A549 (cell line): ENCODE measurements around the gene INSYN2B. TPM values are rescaled to one million over a fixed set of nuclear protein-coding genes. Genes with fewer than 3 reads are reported as not detected.

Experiments
- ATAC-seq, 2 experiments: fragments of 200-7000 bp in 1 of 2; fragments of >200 bp in 1 of 2; cut with Nextera tagmentation in 1 of 2; cut with Tn5 transposase in 1 of 2; 3 replicates each; pipeline versions ENCODE4 v1.8.0 to v1.9.1; 2018 to 2020; ENCODE audit warnings: mild to moderate bottlenecking in 1 of 2, moderate library complexity in 1 of 2
- CTCF ChIA-PET: fragments of 300-600 bp; sonication (Branson Sonifier 250); formaldehyde crosslinking; extraction: SDS; loops from one replicate; lab custom pipeline; 2021; ENCODE audit warnings: antibody characterized with exemption, inconsistent platforms; lab: Yijun Ruan, JAX
- POLR2A ChIA-PET: fragments of 350-600 bp; formaldehyde crosslinking; extraction: SDS; loops from one replicate; lab custom pipeline; 2021; ENCODE audit warnings: antibody characterized with exemption, inconsistent platforms; lab: Yijun Ruan, JAX
- DNase-seq, 2 experiments: peaks; one replicate each; pipeline versions ENCODE4 v3.0.0 to v3.0.0-alpha.2; 2011 to 2016; ENCODE audit warnings: low read depth in 1 of 2, low spot score in 1 of 2
- FAIRE-seq: peaks from 2 replicates; lab custom pipeline; 2011; peaks lifted over from hg19 to GRCh38; lab: Jason Lieb, UNC
- H3K27ac ChIP-seq, 2 experiments: fragments of >200 bp; sonication (Bioruptor Twin); formaldehyde crosslinking; 3 replicates each; pipeline ENCODE4 v1.5.1; 2016 to 2017
- H3K4me1 ChIP-seq: fragments of >200 bp; sonication (Bioruptor Twin); formaldehyde crosslinking; 3 replicates; pipeline ENCODE4 v1.6.1; 2016
- H3K4me2 ChIP-seq: fragments of >200 bp; sonication (Bioruptor Twin); formaldehyde crosslinking; 3 replicates; pipeline ENCODE4 v1.6.1; 2016
- H3K4me3 ChIP-seq: fragments of >200 bp; sonication (Bioruptor Twin); formaldehyde crosslinking; 3 replicates; pipeline ENCODE4 v1.5.1; 2016
- H3K9me3 ChIP-seq: fragments of >200 bp; sonication (Bioruptor Twin); formaldehyde crosslinking; 3 replicates; pipeline ENCODE4 v1.6.1; 2016
- BCL3 ChIP-seq: fragments of >200 bp; sonication (Bioruptor Twin); formaldehyde crosslinking; IDR thresholded peaks from 3 replicates; pipeline ENCODE4 v1.6.1; 2016
- BHLHE40 ChIP-seq: IDR thresholded peaks from 2 replicates; pipeline ENCODE4 v1.6.1; 2012; ENCODE audit warnings: low read depth, low read length, inconsistent platforms
- CBX2 ChIP-seq: fragments of 200-600 bp; sonication (generic); IDR thresholded peaks from 2 replicates; pipeline ENCODE4 v1.6.1; 2016; ENCODE audit warnings: low read depth, mild to moderate bottlenecking, borderline replicate concordance
- CBX8 ChIP-seq: fragments of 200-600 bp; sonication (generic); IDR thresholded peaks from 2 replicates; pipeline ENCODE4 v1.6.1; 2016
- EHF ChIP-seq: fragments of 250-450 bp; sonication (Bioruptor Pico); IDR thresholded peaks from 2 replicates; pipeline ENCODE4 v1.5.0; 2020; ENCODE audit warnings: mild to moderate bottlenecking
- EHMT2 ChIP-seq: fragments of 200-600 bp; sonication (generic); IDR thresholded peaks from 2 replicates; pipeline ENCODE4 v1.6.1; 2016; ENCODE audit warnings: antibody characterized with exemption, low read depth, mild to moderate bottlenecking, moderate library complexity
- ELK1 ChIP-seq: fragments of 150-350 bp; IDR thresholded peaks from 2 replicates; pipeline ENCODE4 v1.6.1; 2014; ENCODE audit warnings: low read depth, mild to moderate bottlenecking, low read length
- EP300 ChIP-seq, 2 experiments: fragments of >200 bp; sonication (Bioruptor Twin); formaldehyde crosslinking; IDR thresholded peaks; 2 replicates in 1 of 2; 3 replicates in 1 of 2; pipeline ENCODE4 v1.6.1; 2016 to 2017
- FOSB ChIP-seq: fragments of 250-450 bp; sonication (Bioruptor Pico); IDR thresholded peaks from 2 replicates; pipeline ENCODE4 v1.5.0; 2020; ENCODE audit warnings: mild to moderate bottlenecking, moderate library complexity
- HDAC2 ChIP-seq: fragments of 200-600 bp; sonication (generic); IDR thresholded peaks from 2 replicates; pipeline ENCODE4 v1.6.1; 2016
- HEYL ChIP-seq: fragments of 250-450 bp; sonication (Bioruptor Pico); IDR thresholded peaks from 2 replicates; pipeline ENCODE4 v1.8.0; 2021; ENCODE audit warnings: mild to moderate bottlenecking, moderate library complexity
- HOXA7 ChIP-seq: fragments of 250-450 bp; sonication (Bioruptor Pico); IDR thresholded peaks from 2 replicates; pipeline ENCODE4 v1.5.0; 2020; ENCODE audit warnings: mild to moderate bottlenecking, moderate library complexity
- KDM5A ChIP-seq: fragments of 200-600 bp; sonication (generic); IDR thresholded peaks from 2 replicates; pipeline ENCODE4 v1.6.1; 2016; ENCODE audit warnings: antibody characterized with exemption, mild to moderate bottlenecking
- MAFK ChIP-seq: fragments of 450-650 bp; IDR thresholded peaks from 2 replicates; pipeline ENCODE4 v1.6.1; 2014; ENCODE audit not compliant: partially characterized antibody
- MAZ ChIP-seq: fragments of 150-350 bp; IDR thresholded peaks from 2 replicates; pipeline ENCODE4 v1.6.1; 2014; ENCODE audit warnings: antibody characterized with exemption, low read depth, low read length, borderline replicate concordance
- MYC ChIP-seq: IDR thresholded peaks from 2 replicates; pipeline ENCODE4 v1.6.1; 2012; ENCODE audit warnings: mild to moderate bottlenecking, inconsistent platforms, low read length, improper control_type of control experiment, borderline replicate concordance
- POLR2A ChIP-seq: IDR thresholded peaks from 2 replicates; pipeline ENCODE4 v1.6.1; 2012; ENCODE audit warnings: mild to moderate bottlenecking, low read length
- RFX5 ChIP-seq: fragments of 450-650 bp; IDR thresholded peaks from 2 replicates; pipeline ENCODE4 v1.7.1; 2014; ENCODE audit warnings: antibody characterized with exemption, mild to moderate bottlenecking, moderate library complexity
- SREBF2 ChIP-seq: fragments of 450-650 bp; IDR thresholded peaks from 2 replicates; pipeline ENCODE4 v1.6.1; 2014; ENCODE audit warnings: mild to moderate bottlenecking, moderate library complexity
- WGBS: methylation state at CpG from one replicate; pipeline ENCODE4 v1.1.6; 2017; ENCODE audit errors: missing lambda C conversion rate; 5-methylcytosine and 5-hydroxymethylcytosine counted together
- polyA plus RNA-seq, 4 experiments: library from polyadenylated mRNA; depleted of rRNA in 3 of 4; stranded (reverse); fragments of >200 nt; fragmentation: RNase III in 1 of 4; extraction: RNeasy Plus Mini Kit Qiagen cat#74134 plus additional on column Dnase treatment in 1 of 4; gene quantifications; 2 replicates in 3 of 4; 3 replicates in 1 of 4; pipeline ENCODE4 v1.2.3, GENCODE V29; 2011 to 2017
- TF ChIP-seq, protein P1 (sequence below): fragments of 250-450 bp; sonication (Bioruptor Pico); IDR thresholded peaks from 2 replicates; pipeline ENCODE4 v1.5.0; 2020; ENCODE audit warnings: low read depth, mild to moderate bottlenecking, moderate library complexity
- TF ChIP-seq, protein P2 (sequence below): fragments of 200-600 bp; sonication (generic); IDR thresholded peaks from 2 replicates; pipeline ENCODE4 v1.6.1; 2016; ENCODE audit warnings: antibody characterized with exemption, mild to moderate bottlenecking, moderate library complexity

The INSYN2B gene
- polyA plus RNA-seq, 2 of the 4 experiments (the other 2 are of a cell fraction), result 0.26 to 0.46 TPM

DNA sequence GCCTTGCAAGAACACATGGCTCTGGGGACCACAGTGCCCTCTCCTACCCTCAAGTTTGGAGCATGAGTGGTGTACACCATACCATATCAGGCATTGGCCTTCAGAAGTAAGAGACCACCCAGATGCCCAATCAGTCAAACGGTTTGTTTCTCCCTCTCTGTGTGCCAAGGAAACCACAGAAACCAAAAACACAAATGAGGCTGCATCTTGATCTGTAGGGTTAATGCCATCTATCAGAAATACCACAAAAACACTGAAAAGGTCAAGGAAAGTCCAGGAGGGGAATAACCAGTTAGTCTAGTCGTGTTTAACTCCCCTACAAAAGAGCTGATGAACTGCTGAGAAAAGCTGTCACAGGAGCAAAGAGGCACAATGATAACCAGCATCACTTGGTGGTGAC, 78.4 kb downstream of the INSYN2B start:
- no peak for FAIRE-seq
- 10% methylated on average over 2 of the region's 2 CpGs for WGBS
- H3K4me2 ChIP-seq, result no peak overlapping the region

DNA sequence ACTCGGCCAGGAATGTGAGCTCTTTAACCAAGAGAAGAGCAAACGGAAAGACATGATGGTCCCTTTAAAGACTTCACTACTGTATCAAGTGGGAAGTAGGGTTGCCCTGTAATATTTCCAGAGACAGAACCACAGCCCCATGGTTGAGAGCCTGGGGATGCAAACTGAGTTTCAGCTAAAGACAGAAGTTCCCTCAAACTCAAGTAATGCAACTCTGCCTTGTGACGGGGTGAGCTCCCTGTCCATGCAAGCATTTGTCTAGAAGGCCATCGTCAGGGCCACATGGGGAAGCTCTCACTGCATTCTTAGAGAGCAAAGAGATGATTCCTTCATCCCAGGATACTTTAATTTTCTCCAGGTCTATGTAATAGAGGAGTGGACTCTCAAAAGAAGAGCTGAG, 82.8 kb downstream of the INSYN2B start:
- H3K4me1 ChIP-seq, result no peaks in the 10 kb centered on the region
- 77% methylated on average over 4 of the region's 4 CpGs for WGBS
- TF ChIP-seq EHF (CRISPR knock-in tag) (no peak), RFX5 (no peak), MYC (no peak), BHLHE40 (no peak)
- TF ChIP-seq, all 56 proteins: peak for 0
- ATAC-seq, result no peak
- no peaks in the 10 kb centered on the region for H3K9me3 ChIP-seq
- H3K27ac ChIP-seq, result no peak overlapping the region
- no peak overlapping the region for H3K4me2 ChIP-seq
- DNase-seq, result no peak
- no peak overlapping the region for H3K4me3 ChIP-seq
- ChIA-PET POLR2A (no interaction called here), CTCF (interaction anchor here (1.8 to 1.9 kb wide), 2 partner anchors 83 to 196 kb away, joined by 5 to 6 read pairs; partner anchors contain the start of gene INSYN2B)
- FAIRE-seq, result no peak

More for the DNA sequence above, 78.4 kb downstream of the INSYN2B start:
- POLR2A ChIA-PET, result no interaction called here
- DNase-seq (no peak), ATAC-seq (no peak)
- no peak for TF ChIP-seq BCL3
- no peak for TF ChIP-seq SREBF2
- Histone ChIP-seq H3K27ac (no peak overlapping the region), H3K9me3 (no peaks in the 10 kb centered on the region), H3K4me3 (no peak overlapping the region), H3K4me1 (no peaks in the 10 kb centered on the region)
- CTCF ChIA-PET, result interaction anchor here (1.8 kb wide), 1 partner anchor 79 kb away, joined by 6 read pairs; the partner anchor contains the start of gene INSYN2B

- 61% methylated on average over 6 of the region's 7 CpGs for WGBS
- no peak for ATAC-seq
- Histone ChIP-seq H3K27ac (no peak overlapping the region), H3K4me3 (no peak overlapping the region), H3K4me2 (no peak overlapping the region), H3K4me1 (no peaks in the 10 kb centered on the region), H3K9me3 (no peaks in the 10 kb centered on the region)
- no peak for FAIRE-seq
- no peak for TF ChIP-seq EHMT2
- no peak for TF ChIP-seq MAZ
- TF ChIP-seq FOSB (CRISPR knock-in tag), result no peak
- TF ChIP-seq CBX8, result no peak
- no peak for TF ChIP-seq EP300 (IDR thresholded peaks at IDR 0.05)
- no peak for TF ChIP-seq ELK1
- no peak for TF ChIP-seq POLR2A
- no peak for TF ChIP-seq KDM5A
- no peak for TF ChIP-seq CBX2
- no peak for TF ChIP-seq HEYL (CRISPR knock-in tag)
- TF ChIP-seq MAFK, result no peak
- TF ChIP-seq, protein P1, sequence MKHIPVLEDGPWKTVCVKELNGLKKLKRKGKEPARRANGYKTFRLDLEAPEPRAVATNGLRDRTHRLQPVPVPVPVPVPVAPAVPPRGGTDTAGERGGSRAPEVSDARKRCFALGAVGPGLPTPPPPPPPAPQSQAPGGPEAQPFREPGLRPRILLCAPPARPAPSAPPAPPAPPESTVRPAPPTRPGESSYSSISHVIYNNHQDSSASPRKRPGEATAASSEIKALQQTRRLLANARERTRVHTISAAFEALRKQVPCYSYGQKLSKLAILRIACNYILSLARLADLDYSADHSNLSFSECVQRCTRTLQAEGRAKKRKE (CRISPR knock-in tag), result no peak
- TF ChIP-seq HDAC2, result no peak
- TF ChIP-seq, protein P2, sequence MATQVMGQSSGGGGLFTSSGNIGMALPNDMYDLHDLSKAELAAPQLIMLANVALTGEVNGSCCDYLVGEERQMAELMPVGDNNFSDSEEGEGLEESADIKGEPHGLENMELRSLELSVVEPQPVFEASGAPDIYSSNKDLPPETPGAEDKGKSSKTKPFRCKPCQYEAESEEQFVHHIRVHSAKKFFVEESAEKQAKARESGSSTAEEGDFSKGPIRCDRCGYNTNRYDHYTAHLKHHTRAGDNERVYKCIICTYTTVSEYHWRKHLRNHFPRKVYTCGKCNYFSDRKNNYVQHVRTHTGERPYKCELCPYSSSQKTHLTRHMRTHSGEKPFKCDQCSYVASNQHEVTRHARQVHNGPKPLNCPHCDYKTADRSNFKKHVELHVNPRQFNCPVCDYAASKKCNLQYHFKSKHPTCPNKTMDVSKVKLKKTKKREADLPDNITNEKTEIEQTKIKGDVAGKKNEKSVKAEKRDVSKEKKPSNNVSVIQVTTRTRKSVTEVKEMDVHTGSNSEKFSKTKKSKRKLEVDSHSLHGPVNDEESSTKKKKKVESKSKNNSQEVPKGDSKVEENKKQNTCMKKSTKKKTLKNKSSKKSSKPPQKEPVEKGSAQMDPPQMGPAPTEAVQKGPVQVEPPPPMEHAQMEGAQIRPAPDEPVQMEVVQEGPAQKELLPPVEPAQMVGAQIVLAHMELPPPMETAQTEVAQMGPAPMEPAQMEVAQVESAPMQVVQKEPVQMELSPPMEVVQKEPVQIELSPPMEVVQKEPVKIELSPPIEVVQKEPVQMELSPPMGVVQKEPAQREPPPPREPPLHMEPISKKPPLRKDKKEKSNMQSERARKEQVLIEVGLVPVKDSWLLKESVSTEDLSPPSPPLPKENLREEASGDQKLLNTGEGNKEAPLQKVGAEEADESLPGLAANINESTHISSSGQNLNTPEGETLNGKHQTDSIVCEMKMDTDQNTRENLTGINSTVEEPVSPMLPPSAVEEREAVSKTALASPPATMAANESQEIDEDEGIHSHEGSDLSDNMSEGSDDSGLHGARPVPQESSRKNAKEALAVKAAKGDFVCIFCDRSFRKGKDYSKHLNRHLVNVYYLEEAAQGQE, result no peak
- no peak for TF ChIP-seq SREBF2
- no peak for TF ChIP-seq HOXA7 (CRISPR knock-in tag)
- ChIA-PET CTCF (no interaction called here), POLR2A (no interaction called here)
- no peak for DNase-seq
Observed at GRCh38 chr5:169895926-169896325, 84.4 kb downstream of the INSYN2B start.
